K562 (cell line): Measurements from ENCODE around the gene ACTL6A.

Experiments used
- CCAR2 ChIP-seq: fragments of 200-400 bp; formaldehyde crosslinking; IDR thresholded peaks from 2 replicates; pipeline ENCODE4 v1.6.1; 2017; ENCODE audit warnings: mild to moderate bottlenecking, low read depth, low read length
- CTBP1 ChIP-seq: fragments of 450-650 bp; IDR thresholded peaks from 2 replicates; pipeline ENCODE4 v1.6.1; 2016; ENCODE audit warnings: borderline replicate concordance
- EP400 ChIP-seq: fragments of 450-650 bp; IDR thresholded peaks from 2 replicates; pipeline ENCODE4 v1.6.1; 2017; ENCODE audit warnings: antibody characterized with exemption, mild to moderate bottlenecking, moderate library complexity
- KLF16 ChIP-seq: IDR thresholded peaks from 2 replicates; pipeline ENCODE4 v1.6.1; 2016; ENCODE audit warnings: antibody characterized with exemption
- NFIC ChIP-seq: fragments of 450-650 bp; IDR thresholded peaks from 2 replicates; pipeline ENCODE4 v1.6.1; 2017; ENCODE audit warnings: mild to moderate bottlenecking, inconsistent platforms
- POLR2A ChIP-seq: fragments of 450-650 bp; conservative IDR thresholded peaks from 2 replicates; pipeline ENCODE4 v1.6.1; 2016
- RAD51 ChIP-seq: fragments of 450-650 bp; IDR thresholded peaks from 2 replicates; pipeline ENCODE4 v1.7.1; 2016; ENCODE audit warnings: low read depth, mild to moderate bottlenecking, borderline replicate concordance
- RBM34 ChIP-seq: fragments of 200-400 bp; formaldehyde crosslinking; IDR thresholded peaks from 2 replicates; pipeline ENCODE4 v1.6.1; 2018; ENCODE audit warnings: low read length, borderline replicate concordance; ENCODE audit not compliant: insufficient read depth
- RCOR1 ChIP-seq, 2 experiments: IDR thresholded peaks; 2 replicates each; pipeline ENCODE4 v1.6.1; 2012; ENCODE audit warnings: low read depth in 2 of 2, low read length in 2 of 2, borderline replicate concordance in 1 of 2, improper control_type of control experiment in 1 of 2
- SMC3 ChIP-seq: conservative IDR thresholded peaks from 2 replicates; pipeline ENCODE4 v1.6.1; 2011; ENCODE audit warnings: low read depth, low read length, improper control_type of control experiment; ENCODE audit not compliant: insufficient read depth
- TCF3 ChIP-seq: sonication (generic); formaldehyde crosslinking; IDR thresholded peaks from 2 replicates; pipeline ENCODE4 v1.4.0; 2020; ENCODE audit warnings: mild to moderate bottlenecking, missing genetic modification reagents
- ZNF551 ChIP-seq: fragments of 250-450 bp; sonication (Bioruptor Pico); IDR thresholded peaks from 2 replicates; pipeline ENCODE4 v1.5.0; 2021; ENCODE audit warnings: mild to moderate bottlenecking, moderate library complexity
- TF ChIP-seq, protein P1 (sequence below), 3 experiments: IDR thresholded peaks in 2 of 3; conservative IDR thresholded peaks in 1 of 3; 2 replicates each; pipeline ENCODE4 v1.5.1; 2011 to 2012; ENCODE audit warnings: low read length in 3 of 3, mild to moderate bottlenecking in 3 of 3, control low read depth in 2 of 3, improper control_type of control experiment in 1 of 3, inconsistent platforms in 1 of 3, low read depth in 1 of 3, mixed read lengths in 1 of 3, moderate library complexity in 1 of 3; ENCODE audit not compliant: insufficient read depth in 2 of 3

DNA sequence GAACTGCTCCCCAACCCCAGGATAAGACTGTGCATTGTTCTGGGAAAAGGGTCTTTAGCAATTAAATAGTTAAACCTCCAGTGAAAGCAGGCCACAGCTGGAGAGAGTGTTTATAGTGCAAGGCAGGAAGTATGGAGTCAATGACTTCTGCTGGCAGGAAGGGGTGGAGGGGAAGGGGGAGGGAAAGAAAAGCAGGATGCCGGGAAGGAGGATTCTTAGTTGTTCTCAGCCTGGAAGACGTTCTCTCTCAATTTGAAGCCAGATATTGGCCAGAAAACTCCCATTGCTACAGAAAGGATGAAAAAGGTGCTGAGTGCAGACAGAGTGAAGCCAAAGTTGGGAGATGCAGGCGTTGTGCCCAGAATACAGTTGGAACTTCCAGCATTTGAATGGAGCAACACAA is 35.7 kb upstream of the ACTL6A start:
- TF ChIP-seq CTBP1 (no peak), CCAR2 (no peak), EP400 (no peak), SMC3 (no peak), NFIC (no peak), TCF3 (CRISPR knock-in tag) (no peak), ZNF551 (CRISPR knock-in tag) (no peak), RCOR1 (IDR thresholded peaks at IDR 0.05; ENCODE audit: borderline replicate concordance in 1 of 2, low read depth in 2 of 2, low read length in 2 of 2) (no peak), KLF16 (no peak), RAD51 (no peak), POLR2A (no peak), RBM34 (no peak)
- TF ChIP-seq, protein P1, sequence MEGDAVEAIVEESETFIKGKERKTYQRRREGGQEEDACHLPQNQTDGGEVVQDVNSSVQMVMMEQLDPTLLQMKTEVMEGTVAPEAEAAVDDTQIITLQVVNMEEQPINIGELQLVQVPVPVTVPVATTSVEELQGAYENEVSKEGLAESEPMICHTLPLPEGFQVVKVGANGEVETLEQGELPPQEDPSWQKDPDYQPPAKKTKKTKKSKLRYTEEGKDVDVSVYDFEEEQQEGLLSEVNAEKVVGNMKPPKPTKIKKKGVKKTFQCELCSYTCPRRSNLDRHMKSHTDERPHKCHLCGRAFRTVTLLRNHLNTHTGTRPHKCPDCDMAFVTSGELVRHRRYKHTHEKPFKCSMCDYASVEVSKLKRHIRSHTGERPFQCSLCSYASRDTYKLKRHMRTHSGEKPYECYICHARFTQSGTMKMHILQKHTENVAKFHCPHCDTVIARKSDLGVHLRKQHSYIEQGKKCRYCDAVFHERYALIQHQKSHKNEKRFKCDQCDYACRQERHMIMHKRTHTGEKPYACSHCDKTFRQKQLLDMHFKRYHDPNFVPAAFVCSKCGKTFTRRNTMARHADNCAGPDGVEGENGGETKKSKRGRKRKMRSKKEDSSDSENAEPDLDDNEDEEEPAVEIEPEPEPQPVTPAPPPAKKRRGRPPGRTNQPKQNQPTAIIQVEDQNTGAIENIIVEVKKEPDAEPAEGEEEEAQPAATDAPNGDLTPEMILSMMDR (IDR thresholded peaks at IDR 0.05 in 2 of 3, conservative IDR thresholded peaks at IDR 0.05 in 1 of 3; ENCODE audit: insufficient read depth in 2 of 3, low read depth in 1 of 3, low read length in 3 of 3) = no peak
